Measurements from ENCODE around the gene PEAR1.

The PEAR1 gene

DNA sequence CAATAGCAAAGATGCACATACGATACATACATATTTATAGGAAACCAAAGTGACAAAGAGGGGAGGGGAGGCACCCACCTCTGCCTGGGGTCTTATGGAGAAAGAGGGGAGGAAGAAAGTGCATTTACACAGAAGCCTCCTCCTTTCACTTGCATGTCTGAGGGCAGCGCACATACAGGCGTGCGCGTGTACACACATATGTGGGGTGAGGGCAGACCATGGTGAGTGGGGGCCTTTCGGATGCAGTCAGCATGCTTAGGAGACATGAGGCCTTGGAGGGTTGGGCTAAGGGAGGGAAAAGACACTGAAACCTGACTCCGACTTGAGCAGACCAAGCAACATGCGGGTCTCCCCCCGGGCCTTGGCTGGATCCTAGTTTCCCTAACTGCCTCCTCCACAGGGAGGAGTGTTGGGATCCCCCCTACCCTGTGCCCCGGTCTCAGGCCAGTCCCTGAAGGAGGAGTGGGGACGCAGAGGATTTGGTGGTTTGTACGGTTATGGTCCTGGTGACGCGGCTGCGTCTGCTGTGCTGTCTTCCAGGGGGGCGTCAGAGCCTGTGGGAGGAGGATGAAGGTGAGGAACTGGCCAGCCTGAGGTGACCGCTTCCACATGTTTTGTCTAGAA is 42.1 kb downstream of the PEAR1 start:
- DNase-seq (ENCODE audit: extremely low read depth in 1 of 2, low read depth in 1 of 2) = no peak

GRCh38 chr1:156936191-156936590 is 42.7 kb downstream of the PEAR1 start:
- no peak for DNase-seq (ENCODE audit: extremely low read depth in 1 of 2, low read depth in 1 of 2)

GRCh38 chr1:156936721-156937220 is 43.3 kb downstream of the PEAR1 start:
- no peak for DNase-seq (ENCODE audit: extremely low read depth in 1 of 2, low read depth in 1 of 2)

DNA sequence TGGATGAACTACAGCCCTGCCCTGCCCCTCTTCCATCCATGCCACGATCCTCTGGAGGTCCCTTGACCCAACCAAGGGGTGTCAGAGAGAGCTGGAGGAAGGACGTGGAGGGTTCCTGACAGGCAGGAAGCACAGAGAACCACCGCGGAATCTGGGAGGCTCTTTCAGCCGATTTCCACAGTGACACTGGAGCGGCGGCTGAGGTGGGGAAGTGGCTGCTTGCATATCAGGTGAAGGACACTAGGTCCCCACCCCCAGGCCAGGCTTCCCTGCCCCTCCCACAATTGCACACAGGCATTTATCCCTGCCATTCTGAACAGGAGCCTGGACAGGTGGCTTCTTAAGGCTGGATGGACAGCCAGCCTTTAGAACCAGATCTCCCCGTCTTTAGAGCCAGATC is 44.4 kb downstream of the PEAR1 start:
- no peak for DNase-seq (ENCODE audit: extremely low read depth in 1 of 2, low read depth in 1 of 2)

DNA sequence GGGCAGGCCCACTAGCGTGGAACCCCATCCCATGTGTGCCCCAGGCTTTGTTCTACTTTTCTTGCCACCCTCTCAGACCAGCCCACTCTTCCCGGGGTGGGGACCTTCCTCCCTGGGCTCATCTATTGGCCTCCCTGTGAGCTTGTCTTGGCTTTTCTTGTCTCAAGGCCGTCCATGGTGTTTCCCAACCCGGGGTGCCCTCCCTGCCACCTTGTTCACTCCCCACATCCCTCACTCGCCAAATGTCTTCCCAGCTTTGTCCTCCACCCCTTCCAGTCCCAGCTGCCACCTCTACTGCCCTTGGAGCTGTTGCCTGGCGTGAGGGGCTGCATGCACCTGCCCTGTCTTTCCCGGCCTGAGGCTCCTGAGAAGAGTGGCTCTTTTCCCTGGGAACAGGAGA is 45.3 kb downstream of the PEAR1 start:
- no peak for DNase-seq (ENCODE audit: extremely low read depth in 1 of 2, low read depth in 1 of 2)

DNA sequence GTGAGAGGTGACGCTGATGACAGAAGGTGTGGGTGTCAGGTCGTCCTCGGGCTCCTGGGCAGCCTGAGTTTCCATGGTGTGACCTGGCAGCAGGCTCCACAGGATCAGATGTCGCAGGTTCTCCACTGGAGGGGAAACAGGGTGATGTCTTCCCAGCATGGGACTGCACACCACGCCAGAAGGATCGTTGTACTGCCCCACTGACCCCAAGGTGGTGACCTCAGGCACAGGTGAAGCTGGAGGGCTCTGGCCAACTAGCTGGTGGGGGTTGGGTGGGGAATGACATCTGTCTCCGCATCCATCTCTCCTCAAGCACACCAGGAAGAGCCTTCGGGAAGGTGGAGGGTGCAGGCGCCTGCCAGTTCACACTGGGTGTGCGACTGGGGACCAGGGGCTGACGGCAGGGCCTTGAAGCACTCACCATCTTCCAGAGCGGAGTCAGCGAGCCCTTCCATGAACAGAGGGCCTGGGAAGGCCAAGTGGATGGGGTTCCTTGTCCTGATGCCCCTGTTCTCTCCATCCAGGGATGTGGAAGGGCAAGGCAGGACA is 46.3 kb downstream of the PEAR1 start:
- no peak for DNase-seq (ENCODE audit: extremely low read depth in 1 of 2, low read depth in 1 of 2)

DNA sequence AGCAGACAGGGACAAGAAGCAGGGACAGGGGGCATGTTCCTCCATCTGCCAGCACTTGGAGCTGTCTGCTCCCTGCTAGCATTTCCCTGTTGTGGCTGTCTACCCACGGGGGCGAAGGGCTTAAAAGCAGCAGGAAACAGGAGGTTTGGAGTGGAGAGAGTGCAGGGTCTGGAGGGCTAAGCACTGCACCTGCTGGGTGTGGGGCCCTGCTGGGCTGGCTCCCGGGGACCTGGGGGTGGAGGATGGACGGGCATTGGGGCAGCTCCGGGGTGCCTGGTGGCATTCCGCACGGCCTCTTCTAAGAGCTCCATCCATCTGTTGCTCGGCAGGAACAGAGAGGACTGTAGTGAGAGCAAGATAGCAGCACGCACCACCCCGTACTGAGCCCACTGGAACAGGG is 48.2 kb downstream of the PEAR1 start:
- no peak for DNase-seq (ENCODE audit: extremely low read depth in 1 of 2, low read depth in 1 of 2)

DNA sequence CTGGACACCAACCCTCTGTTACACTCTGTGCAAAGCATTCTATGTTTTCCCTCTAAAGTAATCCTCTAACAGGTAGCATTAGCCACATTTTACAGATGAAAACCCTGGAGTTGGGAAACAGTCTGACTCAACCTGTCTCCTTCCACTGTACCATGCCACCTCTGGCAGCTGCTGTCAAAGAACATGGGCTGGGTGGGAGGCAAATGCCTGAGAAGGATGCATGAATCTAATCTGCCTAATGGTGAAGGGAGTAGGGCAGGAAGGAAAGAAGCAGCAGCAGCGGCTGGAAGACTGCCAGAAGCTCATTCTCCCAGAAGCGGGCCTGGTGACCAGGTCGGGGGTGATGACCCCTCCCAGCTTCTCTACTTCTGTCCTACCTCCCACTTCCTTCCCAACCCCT is 48.7 kb downstream of the PEAR1 start:
- DNase-seq (ENCODE audit: extremely low read depth in 1 of 2, low read depth in 1 of 2) = no peak

- no peak for DNase-seq (ENCODE audit: extremely low read depth in 1 of 2, low read depth in 1 of 2)
These were observed 49.1 kb downstream of the PEAR1 start for GRCh38 chr1:156942576-156942975.

DNA sequence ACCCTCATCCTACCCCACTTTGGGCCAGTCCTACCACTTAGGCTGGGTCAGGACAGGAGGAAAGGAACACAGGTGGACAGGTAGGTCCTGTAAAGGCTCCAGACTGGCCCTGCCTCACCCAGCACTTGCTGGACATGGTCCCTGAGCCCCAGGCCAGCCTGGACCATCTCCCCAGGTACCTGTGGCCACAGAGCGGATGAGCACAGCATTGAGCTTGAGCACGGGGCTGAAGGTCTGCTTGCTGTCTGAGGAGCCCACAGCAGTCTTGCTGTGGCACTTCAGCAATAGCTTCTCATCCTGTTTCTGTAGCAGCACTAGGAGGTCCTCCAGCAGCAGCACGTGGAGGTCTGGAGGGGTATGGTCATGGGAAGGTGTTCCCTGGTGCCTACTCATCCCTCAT is 50.2 kb downstream of the PEAR1 start:
- DNase-seq (ENCODE audit: extremely low read depth in 1 of 2, low read depth in 1 of 2) = no peak

GRCh38 chr1:156944268-156944667 is 50.8 kb downstream of the PEAR1 start:
- no peak for DNase-seq (ENCODE audit: extremely low read depth in 1 of 2, low read depth in 1 of 2)

DNA sequence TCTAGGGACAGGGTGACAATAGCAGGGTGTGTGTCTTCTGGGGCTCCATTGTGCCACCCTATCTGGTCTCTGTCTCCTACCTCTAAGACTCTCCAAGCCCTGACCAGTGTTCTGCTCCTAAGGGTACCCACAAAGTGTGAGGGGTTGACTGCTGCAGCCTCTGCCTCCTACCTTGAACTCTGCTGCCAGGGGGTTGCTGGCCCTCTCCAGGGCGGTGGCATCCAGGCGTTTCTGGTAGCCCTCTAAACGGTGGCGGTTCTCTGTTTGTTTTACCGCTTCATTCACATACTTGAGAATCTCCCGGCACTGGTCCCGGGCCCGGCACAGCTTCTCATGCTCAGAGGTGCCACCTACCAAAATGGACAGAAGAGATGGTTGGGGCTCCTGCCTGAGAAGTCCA is 51.3 kb downstream of the PEAR1 start:
- no peak for DNase-seq (ENCODE audit: extremely low read depth in 1 of 2, low read depth in 1 of 2)

DNA sequence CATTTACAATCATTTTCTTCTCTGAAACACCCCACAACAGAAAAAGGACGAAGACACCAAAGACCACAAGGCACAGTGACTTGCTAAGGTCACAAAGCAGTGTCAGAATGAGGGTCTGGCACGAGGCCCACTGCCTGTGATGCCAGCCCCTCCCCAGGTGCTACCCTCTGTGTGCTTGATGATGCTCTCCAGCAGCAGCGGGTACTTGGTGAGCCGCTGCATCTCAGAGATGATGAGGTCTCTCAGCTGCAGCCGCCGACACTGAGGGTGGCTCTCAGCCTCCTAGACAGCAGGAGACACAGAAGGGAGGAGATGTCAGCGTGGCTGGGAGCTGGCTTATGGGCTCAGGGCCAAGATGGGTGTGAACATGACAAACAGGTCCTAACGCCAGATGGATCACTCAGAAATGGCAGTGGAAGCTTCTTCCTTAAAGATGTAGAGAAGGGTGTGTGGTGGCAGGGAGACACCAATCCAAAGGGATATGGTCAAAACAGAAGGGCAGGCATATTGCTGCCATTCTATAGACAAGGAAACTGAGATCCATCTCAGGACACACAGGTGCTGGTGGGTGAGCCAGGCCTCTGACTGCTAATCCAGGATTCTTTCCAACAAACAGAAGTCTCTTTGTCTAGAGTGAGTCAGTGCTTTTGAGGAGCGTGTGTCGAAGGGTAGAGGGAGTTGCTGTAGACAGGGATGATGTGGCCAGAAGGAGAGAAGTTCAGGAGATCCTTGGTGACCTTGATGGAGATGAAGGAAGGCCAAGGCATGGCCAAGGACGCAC is 52.6 kb downstream of the PEAR1 start:
- DNase-seq (ENCODE audit: extremely low read depth in 1 of 2, low read depth in 1 of 2) = no peak

DNA sequence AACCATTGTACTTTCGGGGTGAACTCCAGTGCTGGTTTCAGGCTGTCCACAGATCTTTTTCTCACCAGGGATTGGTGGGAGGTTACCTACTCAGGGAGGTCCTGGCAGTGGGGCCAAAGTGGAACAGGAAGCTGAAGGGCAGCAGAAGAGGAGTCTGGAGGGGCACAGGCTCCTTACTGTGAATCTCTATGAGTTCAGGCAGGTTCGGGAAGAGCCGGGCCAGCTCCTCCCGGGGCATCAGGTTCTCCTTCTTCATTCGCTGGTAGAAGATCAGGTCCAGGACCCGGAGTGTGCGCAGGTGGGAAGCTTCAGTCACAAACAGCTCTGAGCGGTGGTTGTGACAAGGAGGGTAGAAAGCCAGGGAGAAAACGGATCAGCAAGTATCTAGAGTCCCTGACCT is 53.6 kb downstream of the PEAR1 start:
- no peak for DNase-seq (ENCODE audit: extremely low read depth in 1 of 2, low read depth in 1 of 2)

DNA sequence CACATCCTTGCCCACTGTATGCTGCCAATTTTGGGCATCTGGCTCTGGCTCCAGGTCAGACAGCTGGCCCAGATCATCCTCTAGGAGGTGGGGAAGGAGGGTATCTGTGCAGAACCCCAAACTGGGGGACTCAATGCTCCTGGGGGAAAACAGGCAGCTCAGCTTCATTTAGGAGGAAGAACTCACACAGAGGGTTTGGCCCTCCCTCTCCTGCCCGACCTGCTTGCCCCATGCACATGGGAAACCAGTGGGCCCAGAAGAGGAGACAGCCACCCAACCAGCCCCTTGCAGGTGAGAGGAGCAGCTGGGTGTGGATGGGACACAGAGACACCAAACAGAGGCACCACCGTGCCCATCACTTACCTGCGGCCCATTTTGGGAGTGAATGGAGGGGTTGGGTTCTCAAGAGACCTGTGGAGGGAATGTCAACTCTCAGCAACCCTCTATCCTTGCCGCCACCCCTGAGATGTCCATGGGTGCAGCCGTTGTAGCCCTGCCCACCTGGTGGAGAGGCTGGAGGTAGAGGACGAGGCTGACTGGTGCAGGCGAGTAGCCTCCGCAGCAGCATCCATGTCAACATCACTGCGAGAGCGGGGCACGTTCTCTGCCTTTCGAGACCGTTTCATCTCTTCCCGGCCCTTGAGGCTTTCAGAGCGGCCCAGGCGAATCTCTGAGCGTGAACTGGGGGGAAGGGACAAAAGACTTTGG is 54.5 kb downstream of the PEAR1 start:
- no peak for DNase-seq (ENCODE audit: extremely low read depth in 1 of 2, low read depth in 1 of 2)

DNA sequence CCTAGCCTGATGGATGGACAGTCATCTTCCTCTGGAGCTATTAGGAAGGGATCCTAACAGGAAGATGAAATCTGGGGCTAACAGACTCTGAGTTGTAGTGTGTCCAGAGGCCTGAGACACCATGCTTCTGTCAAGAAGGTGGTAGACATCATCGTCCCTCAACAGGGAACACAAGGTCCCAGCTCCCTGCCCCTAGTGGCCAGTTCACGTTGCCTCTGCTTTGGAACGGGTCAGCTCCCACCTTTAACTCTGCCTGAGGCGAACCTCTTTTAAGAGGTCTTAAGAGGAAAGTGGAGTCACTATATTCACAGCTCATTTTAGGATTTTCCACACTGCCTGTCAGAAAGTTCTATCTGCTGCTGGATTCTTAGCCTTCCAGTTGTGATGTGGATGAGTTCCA is 55.2 kb downstream of the PEAR1 start:
- DNase-seq (ENCODE audit: extremely low read depth in 1 of 2, low read depth in 1 of 2) = no peak

- no peak for DNase-seq (ENCODE audit: extremely low read depth in 1 of 2, low read depth in 1 of 2)
These were observed 55.6 kb downstream of the PEAR1 start for GRCh38 chr1:156949127-156949526.

DNA sequence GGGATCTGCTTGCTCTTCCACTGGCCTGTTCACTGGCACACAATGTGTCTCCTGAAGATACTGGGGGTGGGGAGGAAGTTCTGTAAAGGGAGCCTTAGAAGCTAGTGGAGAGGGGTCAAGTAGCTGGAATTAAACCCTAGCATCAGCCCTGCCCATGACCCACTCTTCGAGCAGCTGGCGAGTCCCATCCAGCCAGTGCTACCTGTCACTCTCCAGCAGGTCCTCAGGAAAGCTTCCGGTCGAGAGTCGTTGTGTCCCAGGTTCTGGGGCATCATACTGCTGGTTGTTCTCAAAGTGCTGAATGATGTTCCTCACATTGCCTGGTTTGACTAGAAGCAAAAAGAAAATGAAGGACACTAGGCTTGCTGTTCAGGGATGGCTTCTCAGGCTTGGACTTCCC is 57.9 kb downstream of the PEAR1 start:
- no peak for DNase-seq (ENCODE audit: extremely low read depth in 1 of 2, low read depth in 1 of 2)

DNA sequence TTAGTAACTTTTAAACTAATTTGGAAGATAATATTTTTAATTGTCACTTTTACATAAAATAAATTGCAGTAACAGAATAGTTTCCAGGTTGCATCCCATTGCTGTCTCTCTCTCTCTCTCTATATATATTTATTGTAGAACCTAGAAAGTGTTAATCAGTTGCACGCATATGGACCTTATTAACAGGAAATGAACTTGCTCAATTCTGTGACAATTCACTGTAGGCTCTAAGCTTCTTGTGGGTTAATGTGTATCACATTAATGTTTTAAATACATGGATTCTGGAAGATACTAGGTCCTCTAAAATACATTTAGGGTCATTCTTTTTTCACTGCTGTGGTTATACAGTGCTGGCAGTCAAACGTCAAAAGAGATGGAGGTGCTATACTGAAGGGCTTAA is 60.1 kb downstream of the PEAR1 start:
- no peak for DNase-seq (ENCODE audit: extremely low read depth in 1 of 2, low read depth in 1 of 2)

- DNase-seq (ENCODE audit: extremely low read depth in 1 of 2, low read depth in 1 of 2) = no peak
These were observed 62.8 kb downstream of the PEAR1 start for GRCh38 chr1:156956333-156956732.

- DNase-seq (ENCODE audit: extremely low read depth in 1 of 2, low read depth in 1 of 2) = no peak
These were observed 64.1 kb downstream of the PEAR1 start for GRCh38 chr1:156957634-156958033.

DNA sequence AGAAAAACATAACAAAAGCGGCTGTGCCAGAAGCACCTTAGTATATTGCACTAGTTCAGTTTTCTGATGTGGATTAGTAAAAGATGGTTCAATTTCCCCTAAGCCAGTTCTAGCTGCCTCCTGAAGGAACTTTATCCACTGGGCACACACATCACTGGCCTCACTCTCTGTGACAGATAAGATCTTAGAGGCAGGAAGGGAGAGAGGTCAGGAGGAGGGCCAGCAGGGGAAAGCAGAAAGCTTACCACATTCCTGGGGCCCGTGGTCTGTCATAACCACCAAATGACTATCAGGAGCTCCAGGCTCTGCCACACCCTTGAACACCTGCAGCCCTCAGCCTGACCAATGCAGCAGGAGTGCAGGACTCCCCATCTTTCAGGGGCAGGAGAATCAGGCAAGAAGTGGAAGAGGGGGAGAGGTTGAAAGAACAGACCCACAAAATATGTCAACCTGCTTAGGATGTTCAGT is 64.8 kb downstream of the PEAR1 start:
- DNase-seq (ENCODE audit: extremely low read depth in 1 of 2, low read depth in 1 of 2) = no peak
